Thyroid gland (tissue), 4 donors: ENCODE results near the gene PRAMEF1. TPM values are rescaled to one million over a fixed set of nuclear protein-coding genes. Genes with fewer than 3 reads are reported as not detected.

Experiments
- DNase-seq, 2 donors: peaks; one replicate each; pipeline ENCODE4 v3.0.0-alpha.2; 2019
- H3K27ac ChIP-seq, 3 donors: fragments of 200-600 bp; sonication (generic); 1 replicate in 2 of 3; 2 replicates in 1 of 3; pipeline ENCODE4 v1.5.1; 2016 to 2019; ENCODE audit warnings: mild to moderate bottlenecking in 1 of 3, moderate library complexity in 1 of 3
- H3K27me3 ChIP-seq: fragments of 200-600 bp; sonication (generic); one replicate; pipeline ENCODE4 v1.5.1; 2019
- H3K36me3 ChIP-seq, 2 donors: fragments of 200-600 bp; sonication (generic); one replicate each; pipeline ENCODE4 v1.5.1; 2016 to 2019
- H3K4me1 ChIP-seq, 2 donors: fragments of 200-600 bp; sonication (generic); one replicate each; pipeline ENCODE4 v1.5.1; 2017 to 2019
- H3K4me3 ChIP-seq, 3 donors: fragments of 200-600 bp; sonication (generic); replicated peaks in 1 of 3; 1 replicate in 2 of 3; 2 replicates in 1 of 3; pipeline ENCODE4 v1.5.1; 2016; ENCODE audit warnings: mild to moderate bottlenecking in 1 of 3
- H3K9me3 ChIP-seq: fragments of 200-600 bp; sonication (generic); one replicate; pipeline ENCODE4 v1.5.1; 2017
- CTCF ChIP-seq, 6 experiments: fragments of 200-600 bp in 3 of 6; fragments of 450-650 bp in 3 of 6; sonication (generic) in 3 of 6; IDR thresholded peaks; one replicate each; pipeline ENCODE4 v1.5.1; 2016 to 2019; ENCODE audit warnings: antibody characterized with exemption in 6 of 6, mild to moderate bottlenecking in 2 of 6, inconsistent platforms in 1 of 6, moderate library complexity in 1 of 6
- POLR2A ChIP-seq, 2 donors: fragments of 450-650 bp; IDR thresholded peaks; one replicate each; pipeline ENCODE4 v1.6.1; 2017; ENCODE audit warnings: antibody characterized with exemption in 2 of 2, mild to moderate bottlenecking in 2 of 2, moderate library complexity in 1 of 2
- WGBS, 2 donors: methylation state at CpG; one replicate each; pipeline ENCODE4 v1.1.5; 2017; 5-methylcytosine and 5-hydroxymethylcytosine counted together
- intact Hi-C: fragments of 100-400 bp; cut with DNase I; formaldehyde crosslinking; loops from one replicate; pipeline ENCODE4 v1.15.1; 2023
- total RNA-seq, 4 donors: library from RNA; depleted of rRNA; stranded (reverse); fragments of >200 nt; gene quantifications; one replicate each; pipeline ENCODE4 v1.2.3, GENCODE V29; 2016

The PRAMEF1 gene
- total RNA-seq, 4 donors from 2014 or later = not detected

DNA sequence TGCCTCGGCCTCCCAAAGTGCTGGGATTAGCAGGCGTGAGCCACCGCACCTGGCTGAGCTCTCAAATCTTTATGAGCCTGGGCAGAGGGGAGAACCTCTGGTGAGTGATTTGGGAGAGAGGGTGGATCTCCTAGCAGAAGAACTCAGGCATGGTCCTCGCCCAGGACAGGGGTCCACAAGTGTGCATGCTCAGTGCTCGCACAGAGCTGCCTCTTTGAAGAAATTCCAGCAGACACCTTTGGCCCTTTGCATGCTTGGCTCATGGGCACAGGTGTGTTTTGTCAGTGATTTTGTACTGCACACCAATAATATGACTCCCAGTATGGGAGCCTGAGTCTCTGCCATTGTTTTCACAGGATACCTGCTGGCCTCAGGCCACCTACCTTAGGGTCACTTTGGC is 29.4 kb upstream of the PRAMEF1 start:
- Histone ChIP-seq H3K4me3 (no peak overlapping the region), H3K27ac (no peak overlapping the region), H3K9me3 (no peaks in the 10 kb centered on the region), H3K4me1 (no peaks in the 10 kb centered on the region), H3K27me3 (no peaks in the 10 kb centered on the region), H3K36me3 (no peaks in the 10 kb centered on the region)
- 67 to 92% methylated on average over 2 to 5 of the region's 5 CpGs for WGBS, 2 donors
- TF ChIP-seq POLR2A (IDR thresholded peaks at IDR 0.05) (no peak), CTCF (IDR thresholded peaks at IDR 0.05) (no peak)
- intact Hi-C loops = no loop called here
- DNase-seq = no peak

DNA sequence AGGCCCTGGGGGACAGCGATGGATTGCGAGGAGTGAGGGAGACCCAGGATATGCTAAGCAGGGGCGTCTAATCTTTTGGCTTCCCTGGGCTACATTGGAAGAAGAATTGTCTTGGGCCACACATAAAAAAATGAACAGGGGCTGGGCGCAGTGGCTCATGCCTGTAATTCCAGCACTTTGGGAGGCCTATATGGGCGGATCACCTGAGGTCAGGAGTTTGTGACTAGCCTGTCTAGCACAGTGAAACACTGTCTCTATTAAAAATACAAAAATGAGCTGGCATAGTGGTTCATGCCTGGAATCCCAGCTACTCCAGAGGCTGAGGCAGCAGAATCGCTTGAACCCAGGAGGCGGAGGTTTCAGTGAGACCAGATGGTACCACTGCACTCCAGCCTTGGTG is 28.4 kb upstream of the PRAMEF1 start:
- intact Hi-C loops = no loop called here
- no peaks in the 10 kb centered on the region for H3K27me3 ChIP-seq
- TF ChIP-seq POLR2A (IDR thresholded peaks at IDR 0.05) (no peak), CTCF (IDR thresholded peaks at IDR 0.05) (no peak)
- 89 to 92% methylated on average over 7 of the region's 7 CpGs for WGBS, 2 donors
- no peaks in the 10 kb centered on the region for H3K4me1 ChIP-seq
- no peaks in the 10 kb centered on the region for H3K36me3 ChIP-seq
- no peaks in the 10 kb centered on the region for H3K9me3 ChIP-seq
- no peak for DNase-seq
- no peak overlapping the region for H3K27ac ChIP-seq
- H3K4me3 ChIP-seq = no peak overlapping the region

- H3K27ac ChIP-seq = no peak overlapping the region
- H3K4me3 ChIP-seq = no peak overlapping the region
- DNase-seq = no peak
- 77 to 78% methylated on average over 4 of the region's 4 CpGs for WGBS, 2 donors
- no peaks in the 10 kb centered on the region for H3K9me3 ChIP-seq
- H3K27me3 ChIP-seq = no peaks in the 10 kb centered on the region
- H3K4me1 ChIP-seq = no peaks in the 10 kb centered on the region
- no peak for TF ChIP-seq CTCF (IDR thresholded peaks at IDR 0.05)
- no peak for TF ChIP-seq POLR2A (IDR thresholded peaks at IDR 0.05)
- intact Hi-C loops = no loop called here
- no peaks in the 10 kb centered on the region for H3K36me3 ChIP-seq
These were observed 27.7 kb upstream of the PRAMEF1 start for GRCh38 chr1:12763479-12763878.

DNA sequence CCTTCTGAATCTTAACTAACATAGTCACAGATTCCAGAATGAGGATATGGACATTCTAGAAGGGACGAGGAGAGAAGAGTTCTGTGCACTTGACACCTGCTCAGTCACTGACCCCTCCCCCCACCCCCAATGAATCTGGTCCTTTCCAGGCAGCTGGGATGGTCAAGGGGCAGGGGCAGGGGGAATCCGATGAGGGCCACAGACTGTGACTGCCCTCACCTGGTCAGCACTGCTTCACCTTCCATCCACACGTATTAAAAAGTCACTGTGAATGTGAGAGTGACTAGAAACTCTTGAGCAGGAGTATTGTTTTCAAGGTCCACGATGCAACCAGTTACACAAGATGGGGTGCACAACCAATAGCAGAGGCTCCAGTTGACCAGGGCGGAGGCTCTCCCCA is 27.2 kb upstream of the PRAMEF1 start:
- 64 to 67% methylated on average over 5 of the region's 5 CpGs for WGBS, 2 donors
- TF ChIP-seq POLR2A (IDR thresholded peaks at IDR 0.05) = no peak
- no peak for TF ChIP-seq CTCF (IDR thresholded peaks at IDR 0.05)
- intact Hi-C loops = no loop called here

DNA sequence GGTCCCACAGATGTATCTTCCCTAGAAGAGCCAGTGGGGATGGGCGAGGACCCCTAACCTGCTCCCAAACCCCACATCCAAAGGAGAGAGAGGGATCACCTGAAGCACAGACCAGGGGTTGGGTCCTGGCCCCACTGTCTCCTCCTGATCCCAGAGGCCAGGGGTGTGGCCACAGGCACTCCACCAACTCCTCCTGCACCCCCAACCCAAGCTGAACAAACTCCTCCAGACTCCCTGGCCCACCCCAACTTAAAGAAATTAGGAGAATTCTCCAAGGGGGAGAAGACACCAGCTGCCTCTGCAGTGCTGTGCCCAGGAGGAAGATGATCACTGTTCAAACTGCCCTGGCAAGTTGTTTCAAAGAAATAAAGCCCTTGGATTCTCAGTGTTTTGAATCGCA is 22.2 kb upstream of the PRAMEF1 start:
- H3K9me3 ChIP-seq = no peaks in the 10 kb centered on the region
- no peaks in the 10 kb centered on the region for H3K36me3 ChIP-seq
- WGBS, 2 donors = 66 to 93% methylated on average over 2 of the region's 2 CpGs
- H3K4me3 ChIP-seq = no peak overlapping the region
- no peaks in the 10 kb centered on the region for H3K4me1 ChIP-seq
- no peaks in the 10 kb centered on the region for H3K27me3 ChIP-seq
- intact Hi-C loops = no loop called here
- H3K27ac ChIP-seq = no peak overlapping the region
- no peak for DNase-seq
- TF ChIP-seq CTCF (IDR thresholded peaks at IDR 0.05) = no peak
- no peak for TF ChIP-seq POLR2A (IDR thresholded peaks at IDR 0.05)

More for the DNA sequence above, 27.2 kb upstream of the PRAMEF1 start:
- H3K27me3 ChIP-seq = no peaks in the 10 kb centered on the region
- no peak overlapping the region for H3K4me3 ChIP-seq
- H3K9me3 ChIP-seq = no peaks in the 10 kb centered on the region
- no peak for DNase-seq
- H3K36me3 ChIP-seq = no peaks in the 10 kb centered on the region
- H3K4me1 ChIP-seq = no peaks in the 10 kb centered on the region
- no peak overlapping the region for H3K27ac ChIP-seq
